ES-I3 (cell line): ENCODE data around the gene MAPK8IP1.
A peak's percentile ranks its signal among the peaks of the same experiment; 100 is the strongest.

Experiments used
- H3K36me3 ChIP-seq: 2 replicates; pipeline ENCODE4 v1.6.1; 2013; ENCODE audit warnings: mild to moderate bottlenecking, low read length, control low read depth, moderate library complexity; ENCODE audit not compliant: insufficient read depth
- H3K4me1 ChIP-seq: 2 replicates; pipeline ENCODE4 v1.6.1; 2013; ENCODE audit warnings: mild to moderate bottlenecking, control low read depth, low read length; ENCODE audit not compliant: insufficient read depth
- H3K9ac ChIP-seq: 2 replicates; pipeline ENCODE4 v1.6.1; 2013; ENCODE audit warnings: low read depth, mild to moderate bottlenecking, low read length, moderate library complexity
- H3K9me3 ChIP-seq: 2 replicates; pipeline ENCODE4 v1.6.1; 2013; ENCODE audit warnings: mild to moderate bottlenecking, low read length, moderate library complexity; ENCODE audit not compliant: control insufficient read depth, insufficient read depth

Gene MAPK8IP1

GRCh38 chr11:45876401-45876800 is 9.1 kb upstream of the MAPK8IP1 start:
- Histone ChIP-seq H3K4me1 (peaks cover 7% of the 10 kb centered on the region), H3K36me3 (no peaks in the 10 kb centered on the region; the same call in none of the 2 replicates), H3K9ac (no peak overlapping the region), H3K9me3 (no peaks in the 10 kb centered on the region)

GRCh38 chr11:45877221-45877620 is 8.2 kb upstream of the MAPK8IP1 start:
- no peaks in the 10 kb centered on the region for H3K9me3 ChIP-seq
- H3K4me1 ChIP-seq: peaks cover 7% of the 10 kb centered on the region
- no peaks in the 10 kb centered on the region; the same call in none of the 2 replicates for H3K36me3 ChIP-seq
- H3K9ac ChIP-seq: no peak overlapping the region

- no peaks in the 10 kb centered on the region for H3K9me3 ChIP-seq
- no peaks in the 10 kb centered on the region; the same call in none of the 2 replicates for H3K36me3 ChIP-seq
- peaks cover 6% of the 10 kb centered on the region for H3K4me1 ChIP-seq
- no peak overlapping the region for H3K9ac ChIP-seq
Observed at GRCh38 chr11:45877845-45878244, 7.6 kb upstream of the MAPK8IP1 start.

GRCh38 chr11:45879803-45880686 is 5.4 kb upstream of the MAPK8IP1 start:
- H3K4me1 ChIP-seq: no peaks in the 10 kb centered on the region; the same call in 1 of the 2 replicates
- no peaks in the 10 kb centered on the region; the same call in 1 of the 2 replicates for H3K36me3 ChIP-seq
- no peak overlapping the region for H3K9ac ChIP-seq
- H3K9me3 ChIP-seq: no peaks in the 10 kb centered on the region

DNA sequence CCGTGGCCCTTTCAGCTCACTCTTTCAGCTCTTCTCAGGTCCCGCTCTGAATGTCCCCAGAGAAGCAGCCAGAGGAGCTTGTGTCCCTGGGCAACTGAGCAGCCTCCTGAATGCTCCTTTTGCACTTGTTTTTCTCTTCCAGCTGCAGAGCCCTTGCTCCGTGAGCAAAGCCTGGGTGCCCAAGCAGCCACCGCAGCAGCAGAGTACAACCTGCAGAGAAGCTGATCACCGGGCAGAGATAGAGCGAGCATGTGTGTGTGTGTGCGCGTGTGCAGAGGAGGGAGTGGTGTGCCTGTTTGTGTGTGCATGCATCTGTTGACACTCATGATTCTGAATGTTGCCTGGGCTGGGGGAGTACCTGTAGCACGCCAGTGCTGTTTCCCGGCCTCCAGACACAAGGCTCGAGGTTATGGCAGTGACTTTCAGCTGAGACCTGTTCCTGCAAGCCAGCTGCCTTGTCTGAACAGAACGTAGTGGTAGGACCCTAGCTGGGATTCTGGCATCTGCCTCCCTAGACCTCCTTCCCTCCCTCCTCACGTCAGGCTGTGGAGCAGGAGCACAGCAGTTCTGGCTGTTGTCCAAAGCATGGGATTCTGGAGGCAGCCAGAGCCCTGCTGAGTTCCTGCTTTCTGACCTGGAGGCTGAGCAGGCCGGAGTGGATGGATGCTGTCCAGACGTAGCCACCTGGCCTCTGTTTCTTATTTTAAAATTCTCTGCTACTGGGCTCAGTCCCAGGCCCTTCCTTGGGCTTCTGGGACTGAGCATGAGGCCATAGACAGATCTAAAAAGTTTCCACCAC is 4.5 kb upstream of the MAPK8IP1 start:
- H3K9ac ChIP-seq: no peak overlapping the region

DNA sequence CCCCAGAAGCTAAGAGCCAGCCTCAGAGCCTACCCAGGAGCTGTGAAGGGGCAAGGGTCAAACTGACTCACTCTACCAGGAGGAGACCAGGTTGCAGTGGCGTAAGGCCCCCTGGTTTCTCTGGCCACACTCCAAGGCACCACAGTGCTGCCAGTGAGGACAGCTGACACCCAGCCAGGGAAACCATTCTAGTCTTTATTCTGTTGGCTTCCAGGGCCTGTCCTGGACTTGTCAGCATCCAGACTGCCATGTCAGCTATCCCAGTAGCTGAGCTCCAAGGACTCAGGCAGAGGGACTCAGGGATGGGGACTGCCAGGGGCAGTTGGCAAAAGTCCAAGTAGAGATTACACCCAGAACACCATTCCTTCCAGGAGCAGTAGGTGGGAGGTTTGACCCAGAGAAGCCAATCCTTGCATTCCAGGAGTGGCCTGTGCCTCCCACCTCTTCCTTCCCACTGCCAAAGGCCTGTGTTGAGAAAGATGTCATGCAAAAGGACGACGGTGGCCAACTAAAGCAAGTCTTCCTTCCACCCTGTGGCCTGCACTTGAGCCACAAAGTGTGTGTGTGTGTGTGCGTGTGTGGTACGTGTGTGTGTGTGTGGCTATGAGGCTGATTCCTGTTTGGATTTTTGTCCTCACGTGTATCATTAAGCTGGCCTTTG is 3.6 kb upstream of the MAPK8IP1 start:
- Histone ChIP-seq H3K36me3 (no peaks in the 10 kb centered on the region; the same call in 1 of the 2 replicates), H3K9ac (no peak overlapping the region), H3K9me3 (no peaks in the 10 kb centered on the region), H3K4me1 (no peaks in the 10 kb centered on the region)

More for the DNA sequence above, 4.5 kb upstream of the MAPK8IP1 start:
- Histone ChIP-seq H3K9me3 (no peaks in the 10 kb centered on the region), H3K4me1 (no peaks in the 10 kb centered on the region), H3K36me3 (no peaks in the 10 kb centered on the region; the same call in 1 of the 2 replicates)

DNA sequence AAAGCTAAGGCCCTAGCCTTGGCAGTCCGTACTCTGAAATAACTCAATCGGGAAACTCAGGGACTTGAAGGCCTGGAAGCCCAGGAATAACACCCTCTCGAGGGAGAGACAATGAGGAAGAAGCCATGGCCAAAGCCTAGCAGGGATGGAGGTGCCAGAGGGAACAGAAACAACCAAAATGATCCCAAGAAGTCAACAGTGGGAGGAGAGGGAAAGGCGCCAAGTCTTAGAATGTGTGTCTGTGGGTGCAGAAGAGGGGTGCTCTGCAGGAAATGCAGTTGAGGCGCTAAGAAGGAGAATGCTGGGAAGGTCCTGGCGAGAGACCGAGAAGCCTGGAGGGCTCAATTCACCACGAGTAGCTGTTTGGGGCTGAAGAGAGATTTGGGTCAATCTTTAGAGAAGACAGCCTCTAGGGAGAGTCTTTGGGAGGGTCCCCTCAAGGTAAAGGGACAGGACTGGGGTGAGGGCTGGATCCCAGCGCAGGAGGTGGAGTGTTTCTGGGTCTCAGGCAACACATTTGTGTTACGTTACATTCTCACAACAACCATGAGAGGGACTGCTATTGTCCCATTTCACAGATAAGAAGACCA is 760 bp upstream of the MAPK8IP1 start:
- Histone ChIP-seq H3K4me1 (no peaks in the 10 kb centered on the region), H3K36me3 (no peaks in the 10 kb centered on the region; the same call in 1 of the 2 replicates), H3K9ac (no peak overlapping the region), H3K9me3 (no peaks in the 10 kb centered on the region)

- Histone ChIP-seq H3K4me1 (no peaks in the 10 kb centered on the region), H3K9me3 (no peaks in the 10 kb centered on the region), H3K9ac (peak overlapping the region; percentile 71), H3K36me3 (no peaks in the 10 kb centered on the region; the same call in 1 of the 2 replicates)
Observed at GRCh38 chr11:45885921-45886721, 670 bp downstream of the MAPK8IP1 start.

GRCh38 chr11:45886816-45887520 is 1.5 kb downstream of the MAPK8IP1 start:
- Histone ChIP-seq H3K9me3 (no peaks in the 10 kb centered on the region), H3K9ac (no peak overlapping the region), H3K36me3 (no peaks in the 10 kb centered on the region), H3K4me1 (no peaks in the 10 kb centered on the region)

GRCh38 chr11:45887587-45887986 is 2.1 kb downstream of the MAPK8IP1 start:
- Histone ChIP-seq H3K4me1 (no peaks in the 10 kb centered on the region), H3K9me3 (no peaks in the 10 kb centered on the region)

GRCh38 chr11:45889555-45889954 is 4.1 kb downstream of the MAPK8IP1 start:
- no peaks in the 10 kb centered on the region for H3K36me3 ChIP-seq
- H3K9ac ChIP-seq: no peak overlapping the region
- H3K4me1 ChIP-seq: 0 out of 2 replicates have a peak, but pooled peaks cover 3% of the 10 kb centered on the region
- H3K9me3 ChIP-seq: no peaks in the 10 kb centered on the region

More at GRCh38 chr11:45887587-45887986, 2.1 kb downstream of the MAPK8IP1 start:
- Histone ChIP-seq H3K9ac (no peak overlapping the region), H3K36me3 (no peaks in the 10 kb centered on the region)

GRCh38 chr11:45889966-45890365 is 4.5 kb downstream of the MAPK8IP1 start:
- 0 out of 2 replicates have a peak, but pooled peaks cover 3% of the 10 kb centered on the region for H3K4me1 ChIP-seq
- H3K9ac ChIP-seq: no peak overlapping the region
- no peaks in the 10 kb centered on the region for H3K9me3 ChIP-seq
- H3K36me3 ChIP-seq: no peaks in the 10 kb centered on the region
